Activated CD4-positive, alpha-beta T cell treated with anti-CD3 and anti-CD28 coated beads, Interleukin-2, amount 10 ng/mL, durations not matched to agents 7 days and 5 days (primary cell): ENCODE measurements around the gene MARK4. TPM values are rescaled to one million over a fixed set of nuclear protein-coding genes. Genes with fewer than 3 reads are reported as not detected.

Experiments
- CTCF ChIA-PET: fragments of 350-600 bp; sonication (Branson Sonifier 250); formaldehyde crosslinking; loops from one replicate; lab custom pipeline; 2021; ENCODE audit warnings: antibody characterized with exemption; lab: Charles Lee
- POLR2A ChIA-PET: fragments of 350-600 bp; sonication (Branson Sonifier 250); formaldehyde crosslinking; loops from one replicate; lab custom pipeline; 2021; ENCODE audit warnings: antibody characterized with exemption; lab: Charles Lee
- DNase-seq: peaks from one replicate; pipeline ENCODE4 v3.0.0-alpha.2; 2020
- H3K27ac Mint-ChIP-seq: one replicate; pipeline ENCODE4 v1.8.0; 2021; ENCODE audit warnings: mild to moderate bottlenecking, moderate library complexity, mixed read lengths
- H3K27me3 Mint-ChIP-seq: one replicate; pipeline ENCODE4 v1.8.0; 2021; ENCODE audit warnings: mixed read lengths
- H3K36me3 Mint-ChIP-seq: one replicate; pipeline ENCODE4 v1.8.0; 2021; ENCODE audit warnings: low read depth, mixed read lengths
- H3K4me1 Mint-ChIP-seq: one replicate; pipeline ENCODE4 v1.8.0; 2021; ENCODE audit warnings: mixed read lengths
- H3K4me3 Mint-ChIP-seq: one replicate; pipeline ENCODE4 v1.8.0; 2021; ENCODE audit warnings: mild to moderate bottlenecking, moderate library complexity, mixed read lengths
- H3K9me3 Mint-ChIP-seq: one replicate; pipeline ENCODE4 v1.8.0; 2021; ENCODE audit warnings: mixed read lengths
- total RNA-seq, 2 experiments: library from RNA; stranded (reverse); gene quantifications; one replicate each; pipeline ENCODE4 v1.2.3, GENCODE V29; 2021

MARK4 gene
- total RNA-seq, 2 experiments from 2014 or later = 19.5 to 19.6 TPM

DNA sequence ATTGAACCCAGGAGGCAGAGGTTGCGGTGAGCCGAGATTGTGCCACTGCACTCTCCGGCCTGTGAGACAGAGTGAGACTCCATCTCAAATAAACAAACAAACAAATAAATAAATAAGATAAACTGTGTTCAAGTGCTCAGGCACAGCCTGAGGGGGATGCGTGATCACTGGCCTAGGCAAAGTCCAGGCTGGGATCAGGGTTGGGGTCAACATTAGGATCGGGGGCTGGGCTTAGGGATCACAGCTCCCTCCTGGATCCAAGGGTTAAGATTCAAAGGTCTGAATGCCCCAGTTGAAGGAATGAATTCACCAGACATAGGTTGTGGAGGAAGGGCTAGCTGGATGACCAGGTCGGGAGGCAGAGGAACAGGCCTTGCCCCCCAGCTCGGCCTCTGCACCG lies 3.9 kb upstream of the MARK4 start:
- Mint-ChIP-seq H3K4me1 (peaks cover 13% of the 10 kb centered on the region), H3K27ac (no peak overlapping the region), H3K27me3 (peaks cover 12% of the 10 kb centered on the region), H3K36me3 (no peaks in the 10 kb centered on the region), H3K4me3 (no peak overlapping the region), H3K9me3 (no peaks in the 10 kb centered on the region)
- POLR2A ChIA-PET = no interaction called here
- CTCF ChIA-PET = interaction anchor here (0.5 to 1.3 kb wide), 3 partner anchors 15 to 444 kb away, joined by 3 to 7 read pairs (median 3); no protein-coding TSS in a partner anchor
- DNase-seq = no peak

DNA sequence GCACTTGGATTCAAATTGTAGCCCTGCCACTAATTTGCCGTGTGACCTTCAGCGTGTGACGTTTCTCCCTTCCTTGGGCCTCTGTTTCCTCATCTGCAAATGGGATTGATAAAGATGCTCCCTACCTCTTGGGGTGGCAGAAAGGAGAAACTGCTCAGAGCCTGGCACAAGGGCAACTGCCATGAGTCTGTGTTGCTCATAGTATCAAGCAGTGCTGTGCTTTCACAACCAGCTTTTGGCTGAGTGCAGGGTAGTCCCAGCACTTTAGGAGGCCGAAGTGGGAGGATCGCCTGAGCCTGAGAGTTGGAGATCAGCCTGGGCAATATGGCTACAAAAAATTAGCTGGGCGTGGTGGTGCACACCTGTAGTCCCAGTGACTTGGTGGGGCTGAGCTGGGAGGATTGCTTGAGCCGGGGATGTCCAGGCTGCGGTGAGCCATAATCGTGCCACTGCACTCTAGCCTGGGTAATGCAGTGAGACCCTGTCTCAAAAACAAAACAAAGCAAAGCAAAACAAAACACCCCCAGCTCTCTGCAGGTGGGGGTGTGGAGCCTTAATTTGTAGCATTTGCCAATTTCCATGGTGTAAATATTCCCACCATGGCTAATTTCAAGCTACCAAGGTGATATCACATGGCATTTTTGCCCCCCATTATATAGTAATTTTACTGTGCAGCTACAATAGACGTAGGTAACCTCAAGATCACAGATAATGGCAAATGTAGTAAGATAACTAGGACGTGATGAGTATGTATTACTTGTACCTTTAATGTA lies 1.6 kb upstream of the MARK4 start:
- no peaks in the 10 kb centered on the region for H3K9me3 Mint-ChIP-seq
- POLR2A ChIA-PET = interaction anchor here (0.5 kb wide), 1 partner anchor 479 kb away, joined by 3 read pairs; no protein-coding TSS in a partner anchor
- no peak overlapping the region for H3K4me3 Mint-ChIP-seq

DNA sequence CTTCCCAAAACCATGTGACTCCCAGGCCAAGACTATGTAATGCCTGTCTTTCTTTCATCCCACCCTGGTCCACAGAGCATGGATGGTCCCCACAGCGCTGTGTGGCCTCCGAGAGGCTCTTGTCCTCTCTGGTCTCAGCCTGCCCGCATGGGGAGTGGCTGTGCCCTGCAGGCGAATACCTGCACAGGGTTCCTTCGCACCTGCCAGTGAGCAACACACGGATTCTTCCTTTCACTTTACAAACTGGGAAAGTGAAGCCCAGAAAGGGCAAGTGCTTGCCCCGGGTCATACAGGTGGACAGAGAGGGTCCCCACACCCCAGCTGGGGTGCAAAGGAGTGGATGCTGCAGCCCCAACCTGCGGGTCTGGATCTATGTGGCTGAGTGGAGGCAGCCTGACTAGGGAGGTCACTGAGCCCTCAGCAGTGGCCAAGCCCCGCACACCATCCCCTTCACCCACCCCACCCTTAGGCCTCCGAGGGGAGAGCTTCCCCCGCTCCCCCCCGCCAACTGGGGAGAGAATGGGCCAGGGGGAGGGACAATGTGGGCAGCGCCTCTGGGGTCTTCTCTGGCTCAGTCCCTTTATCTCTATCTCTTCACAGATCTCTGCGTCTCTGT lies 747 bp upstream of the MARK4 start:
- Mint-ChIP-seq H3K4me3 (peak overlapping the region; percentile 76), H3K9me3 (no peaks in the 10 kb centered on the region), H3K27ac (peak overlapping the region; percentile 84), H3K36me3 (no peaks in the 10 kb centered on the region), H3K27me3 (peaks cover 2% of the 10 kb centered on the region), H3K4me1 (peaks cover 34% of the 10 kb centered on the region)
- CTCF ChIA-PET = no interaction called here
- no peak for DNase-seq
- POLR2A ChIA-PET = no interaction called here

More for the DNA sequence above, 1.6 kb upstream of the MARK4 start:
- CTCF ChIA-PET = interaction anchor here (1.0 to 1.3 kb wide), 3 partner anchors 20 to 275 kb away, joined by 3 read pairs; no protein-coding TSS in a partner anchor
- Mint-ChIP-seq H3K27me3 (peaks cover 6% of the 10 kb centered on the region), H3K36me3 (no peaks in the 10 kb centered on the region), H3K27ac (no peak overlapping the region), H3K4me1 (peaks cover 33% of the 10 kb centered on the region)
- DNase-seq = no peak

- peaks cover 34% of the 10 kb centered on the region for H3K4me1 Mint-ChIP-seq
- peak overlapping the region; percentile 69 for H3K27ac Mint-ChIP-seq
- POLR2A ChIA-PET = no interaction called here
Measured at GRCh38 chr19:45251452-45252354, 632 bp downstream of the MARK4 start.

GRCh38 chr19:45253396-45254027 lies 2.4 kb downstream of the MARK4 start:
- peak overlapping the region; percentile 81 for H3K4me3 Mint-ChIP-seq
- H3K27ac Mint-ChIP-seq = no peak overlapping the region
- no peaks in the 10 kb centered on the region for H3K9me3 Mint-ChIP-seq
- no peak for DNase-seq
- ChIA-PET CTCF (interaction anchor here (1.2 kb wide), 1 partner anchor 10 kb away, joined by 3 read pairs; no protein-coding TSS in a partner anchor), POLR2A (no interaction called here)
- peaks cover 34% of the 10 kb centered on the region for H3K4me1 Mint-ChIP-seq
- no peaks in the 10 kb centered on the region for H3K36me3 Mint-ChIP-seq
- peaks cover 2% of the 10 kb centered on the region for H3K27me3 Mint-ChIP-seq

More at GRCh38 chr19:45251452-45252354, 632 bp downstream of the MARK4 start:
- no peaks in the 10 kb centered on the region for H3K9me3 Mint-ChIP-seq
- no peak for DNase-seq
- H3K36me3 Mint-ChIP-seq = no peaks in the 10 kb centered on the region
- H3K27me3 Mint-ChIP-seq = peaks cover 2% of the 10 kb centered on the region
- H3K4me3 Mint-ChIP-seq = peak overlapping the region; percentile 81
- CTCF ChIA-PET = interaction anchor here (0.7 kb wide), 1 partner anchor 234 kb away, joined by 3 read pairs; no protein-coding TSS in a partner anchor

DNA sequence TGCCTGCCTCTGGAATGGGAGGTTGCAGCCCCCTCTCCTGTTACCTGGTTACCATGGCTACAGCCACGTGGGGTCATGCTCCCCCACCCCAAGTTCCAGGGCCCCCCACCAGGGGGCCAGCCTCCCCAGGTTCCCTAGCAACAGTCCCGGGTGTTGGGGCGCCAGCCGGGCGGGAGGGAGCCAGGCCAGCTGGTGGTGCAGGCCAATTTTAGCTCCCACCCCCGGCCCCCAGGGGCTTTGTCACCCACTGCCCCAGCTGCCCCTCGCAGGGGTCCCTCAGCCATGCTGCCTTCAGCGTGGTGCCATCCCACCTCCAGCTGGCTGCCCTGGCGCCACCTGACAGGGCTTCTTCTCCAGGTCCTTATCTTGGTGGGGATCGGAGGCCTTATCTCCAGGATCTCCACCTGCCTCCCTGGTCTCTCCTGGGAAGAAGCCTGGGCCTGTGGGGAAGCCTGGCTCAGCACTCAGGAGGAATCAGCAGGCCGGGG lies 3.0 kb downstream of the MARK4 start:
- H3K4me3 Mint-ChIP-seq = no peak overlapping the region
- no peak overlapping the region for H3K27ac Mint-ChIP-seq
- CTCF ChIA-PET = interaction anchor here (1.2 kb wide), 1 partner anchor 10 kb away, joined by 3 read pairs; no protein-coding TSS in a partner anchor
- peak; percentile 13 for DNase-seq
- POLR2A ChIA-PET = no interaction called here
- peaks cover 2% of the 10 kb centered on the region for H3K27me3 Mint-ChIP-seq
- H3K36me3 Mint-ChIP-seq = no peaks in the 10 kb centered on the region
- H3K9me3 Mint-ChIP-seq = no peaks in the 10 kb centered on the region
- peaks cover 30% of the 10 kb centered on the region for H3K4me1 Mint-ChIP-seq

- Mint-ChIP-seq H3K9me3 (no peaks in the 10 kb centered on the region), H3K4me3 (no peak overlapping the region), H3K4me1 (peaks cover 25% of the 10 kb centered on the region), H3K36me3 (no peaks in the 10 kb centered on the region), H3K27me3 (peaks cover 1% of the 10 kb centered on the region), H3K27ac (no peak overlapping the region)
- ChIA-PET POLR2A (no interaction called here), CTCF (no interaction called here)
- DNase-seq = no peak
Measured at GRCh38 chr19:45255611-45256157, 4.6 kb downstream of the MARK4 start.

GRCh38 chr19:45256836-45257235 lies 5.8 kb downstream of the MARK4 start:
- ChIA-PET POLR2A (no interaction called here), CTCF (interaction anchor here (1.2 kb wide), 1 partner anchor 16 kb away, joined by 4 read pairs; no protein-coding TSS in a partner anchor)
- peaks cover 23% of the 10 kb centered on the region for H3K4me1 Mint-ChIP-seq
- H3K9me3 Mint-ChIP-seq = no peaks in the 10 kb centered on the region
- H3K27ac Mint-ChIP-seq = no peak overlapping the region
- no peaks in the 10 kb centered on the region for H3K36me3 Mint-ChIP-seq
- H3K4me3 Mint-ChIP-seq = no peak overlapping the region
- DNase-seq = no peak
- no peaks in the 10 kb centered on the region for H3K27me3 Mint-ChIP-seq

DNA sequence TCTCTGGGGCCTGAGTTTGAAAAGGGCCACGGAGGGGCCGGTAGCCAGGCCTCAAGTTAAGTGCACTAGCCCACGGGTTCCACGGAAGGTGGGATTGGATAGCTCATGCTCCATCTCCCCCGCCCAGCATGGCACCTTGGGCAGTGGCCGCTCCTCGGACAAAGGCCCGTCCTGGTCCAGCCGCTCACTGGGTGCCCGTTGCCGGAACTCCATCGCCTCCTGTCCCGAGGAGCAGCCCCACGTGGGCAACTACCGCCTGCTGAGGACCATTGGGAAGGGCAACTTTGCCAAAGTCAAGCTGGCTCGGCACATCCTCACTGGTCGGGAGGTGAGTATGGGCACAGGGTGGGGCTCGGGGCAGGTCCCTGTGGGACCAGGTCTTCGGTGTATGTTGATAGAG lies 7.8 kb downstream of the MARK4 start:
- Mint-ChIP-seq H3K36me3 (no peaks in the 10 kb centered on the region), H3K4me1 (peaks cover 4% of the 10 kb centered on the region), H3K4me3 (no peak overlapping the region), H3K27me3 (no peaks in the 10 kb centered on the region), H3K9me3 (no peaks in the 10 kb centered on the region), H3K27ac (no peak overlapping the region)
- POLR2A ChIA-PET = no interaction called here
- no peak for DNase-seq
- CTCF ChIA-PET = interaction anchor here (1.2 kb wide), 1 partner anchor 23 kb away, joined by 3 read pairs; no protein-coding TSS in a partner anchor

GRCh38 chr19:45262570-45262969 lies 11.5 kb downstream of the MARK4 start:
- Mint-ChIP-seq H3K27me3 (no peaks in the 10 kb centered on the region), H3K36me3 (no peaks in the 10 kb centered on the region), H3K9me3 (no peaks in the 10 kb centered on the region), H3K4me3 (no peak overlapping the region), H3K27ac (no peak overlapping the region), H3K4me1 (no peaks in the 10 kb centered on the region)
- DNase-seq = no peak
- CTCF ChIA-PET = interaction anchor here (0.6 to 1.3 kb wide), 2 partner anchors 13 to 21 kb away, joined by 3 read pairs; no protein-coding TSS in a partner anchor
- POLR2A ChIA-PET = no interaction called here

- ChIA-PET CTCF (interaction anchor here (1.3 to 1.7 kb wide), 2 partner anchors 10 to 13 kb away, joined by 3 read pairs; no protein-coding TSS in a partner anchor), POLR2A (no interaction called here)
- Mint-ChIP-seq H3K9me3 (no peaks in the 10 kb centered on the region), H3K4me3 (no peak overlapping the region), H3K4me1 (no peaks in the 10 kb centered on the region), H3K27me3 (no peaks in the 10 kb centered on the region), H3K27ac (no peak overlapping the region), H3K36me3 (no peaks in the 10 kb centered on the region)
- DNase-seq = no peak
Measured at GRCh38 chr19:45263013-45263412, 11.9 kb downstream of the MARK4 start.
